Breast epithelium (tissue), 3 donors: ENCODE data around the gene SEC61A2.

Experiments used
- CTCF ChIP-seq, 3 donors: fragments of 450-650 bp; IDR thresholded peaks; one replicate each; pipeline ENCODE4 v1.5.1; 2016 to 2017; ENCODE audit warnings: antibody characterized with exemption in 3 of 3, mild to moderate bottlenecking in 3 of 3, moderate library complexity in 3 of 3
- POLR2A ChIP-seq: fragments of 450-650 bp; IDR thresholded peaks from one replicate; pipeline ENCODE4 v1.6.1; 2016; ENCODE audit warnings: antibody characterized with exemption, mild to moderate bottlenecking, moderate library complexity
- POLR2AphosphoS5 ChIP-seq, 3 donors: sonication (generic); formaldehyde crosslinking; IDR thresholded peaks; one replicate each; pipeline ENCODE4 v1.6.1; 2017; ENCODE audit warnings: antibody characterized with exemption in 3 of 3

GRCh38 chr10:12177642-12178041, 48.2 kb downstream of the SEC61A2 start:
- no peak for TF ChIP-seq CTCF (IDR thresholded peaks at IDR 0.05)
- no peak for TF ChIP-seq POLR2AphosphoS5 (IDR thresholded peaks at IDR 0.05)
- no peak for TF ChIP-seq POLR2A
